Measurements from ENCODE around the gene UNC5C. TPM values are rescaled to one million over a fixed set of nuclear protein-coding genes. Genes with fewer than 3 reads are reported as not detected.
A peak's percentile ranks its signal among the peaks of the same experiment; 100 is the strongest.

Gene UNC5C
- total and polyA plus RNA-seq, 4 experiments from 2014 or later, result not detected

- intact Hi-C loops (cut with micrococcal nuclease), result no loop called here
- peaks cover 21 to 22% of the 10 kb centered on the region in 2 donors for H3K27me3 Mint-ChIP-seq
Observed at GRCh38 chr4:95551653-95552052, 2.9 kb upstream of the UNC5C start.

GRCh38 chr4:95550115-95550987 lies 1.6 kb upstream of the UNC5C start:
- H3K9me3 ChIP-seq (ENCODE audit: control insufficient read depth in 1 of 2, low read length in 2 of 2), result no peaks in the 10 kb centered on the region
- Mint-ChIP-seq H3K4me3 (peak overlapping the region; percentile 55 to 80 (median 70)), H3K27me3 (peaks cover 30 to 31% of the 10 kb centered on the region in 2 donors), H3K27ac (no peak overlapping the region), H3K36me3 (no peaks in the 10 kb centered on the region), H3K9me3 (no peaks in the 10 kb centered on the region), H3K4me1 (peaks cover 5 to 22% (median 7%) of the 10 kb centered on the region in 4 donors)
- H3K27me3 ChIP-seq (ENCODE audit: insufficient read depth, low read length), result no peaks in the 10 kb centered on the region
- intact Hi-C loops (cut with micrococcal nuclease), result no loop called here
- ChIA-PET POLR2A (ENCODE audit: partially characterized antibody) (no interaction called here), CTCF (ENCODE audit: partially characterized antibody) (no interaction called here)
- no peak overlapping the region for H3K27ac ChIP-seq (ENCODE audit: low read depth, low read length)
- H3K4me3 ChIP-seq (ENCODE audit: low read length in 2 of 2), result peak overlapping the region in 1 of 2 donors; percentile 7
- no peaks in the 10 kb centered on the region for H3K36me3 ChIP-seq (ENCODE audit: insufficient read depth, low read length)
- no peak for DNase-seq
- H3K4me1 ChIP-seq (ENCODE audit: insufficient read depth, low read length), result no peaks in the 10 kb centered on the region

More at GRCh38 chr4:95551653-95552052, 2.9 kb upstream of the UNC5C start:
- no peak overlapping the region for H3K27ac ChIP-seq (ENCODE audit: low read depth, low read length)
- no peak overlapping the region for H3K4me3 ChIP-seq (ENCODE audit: low read length in 2 of 2)
- H3K4me1 ChIP-seq (ENCODE audit: insufficient read depth, low read length), result no peaks in the 10 kb centered on the region
- Mint-ChIP-seq H3K4me1 (peaks cover 5 to 22% (median 7%) of the 10 kb centered on the region in 4 donors), H3K36me3 (no peaks in the 10 kb centered on the region), H3K4me3 (no peak overlapping the region), H3K9me3 (no peaks in the 10 kb centered on the region), H3K27ac (no peak overlapping the region)
- ChIA-PET CTCF (ENCODE audit: partially characterized antibody) (no interaction called here), POLR2A (ENCODE audit: partially characterized antibody) (no interaction called here)
- no peaks in the 10 kb centered on the region for H3K27me3 ChIP-seq (ENCODE audit: insufficient read depth, low read length)
- no peaks in the 10 kb centered on the region for H3K9me3 ChIP-seq (ENCODE audit: control insufficient read depth in 1 of 2, low read length in 2 of 2)
- H3K36me3 ChIP-seq (ENCODE audit: insufficient read depth, low read length), result no peaks in the 10 kb centered on the region
- DNase-seq, result no peak

GRCh38 chr4:95549246-95550114 lies 707 bp upstream of the UNC5C start:
- peak in 1 of 5 donors; percentile 24 for DNase-seq
- no peaks in the 10 kb centered on the region for H3K4me1 ChIP-seq (ENCODE audit: insufficient read depth, low read length)
- Mint-ChIP-seq H3K27ac (no peak overlapping the region), H3K4me3 (peak overlapping the region; percentile 59 to 85 (median 76)), H3K27me3 (peaks cover 30 to 31% of the 10 kb centered on the region in 2 donors), H3K36me3 (no peaks in the 10 kb centered on the region), H3K4me1 (peaks cover 5 to 22% (median 7%) of the 10 kb centered on the region in 4 donors), H3K9me3 (no peaks in the 10 kb centered on the region)
- ChIA-PET CTCF (ENCODE audit: partially characterized antibody) (no interaction called here), POLR2A (ENCODE audit: partially characterized antibody) (no interaction called here)
- intact Hi-C loops (cut with micrococcal nuclease), result no loop called here
- H3K36me3 ChIP-seq (ENCODE audit: insufficient read depth, low read length), result no peaks in the 10 kb centered on the region
- no peaks in the 10 kb centered on the region for H3K27me3 ChIP-seq (ENCODE audit: insufficient read depth, low read length)
- H3K27ac ChIP-seq (ENCODE audit: low read depth, low read length), result no peak overlapping the region
- peak overlapping the region in 1 of 2 donors; percentile 7 for H3K4me3 ChIP-seq (ENCODE audit: low read length in 2 of 2)
- no peaks in the 10 kb centered on the region for H3K9me3 ChIP-seq (ENCODE audit: control insufficient read depth in 1 of 2, low read length in 2 of 2)

GRCh38 chr4:95547715-95548471 lies 880 bp downstream of the UNC5C start:
- no peaks in the 10 kb centered on the region for H3K9me3 ChIP-seq (ENCODE audit: control insufficient read depth in 1 of 2, low read length in 2 of 2)
- no peaks in the 10 kb centered on the region for H3K36me3 Mint-ChIP-seq
- no peak overlapping the region for H3K27ac Mint-ChIP-seq
- H3K9me3 Mint-ChIP-seq, result peaks cover 0 to 3% (median 0%) of the 10 kb centered on the region in 8 donors
- H3K27ac ChIP-seq (ENCODE audit: low read depth, low read length), result no peak overlapping the region
- CTCF ChIA-PET (ENCODE audit: partially characterized antibody), result no interaction called here
- H3K27me3 ChIP-seq (ENCODE audit: insufficient read depth, low read length), result no peaks in the 10 kb centered on the region
- no peaks in the 10 kb centered on the region for H3K36me3 ChIP-seq (ENCODE audit: insufficient read depth, low read length)
- peak overlapping the region in 6 of 8 donors; percentile 9 to 85 (median 32) for H3K4me3 Mint-ChIP-seq
- no peak for DNase-seq
- H3K27me3 Mint-ChIP-seq, result peaks cover 30 to 31% of the 10 kb centered on the region in 2 donors
- no peaks in the 10 kb centered on the region for H3K4me1 ChIP-seq (ENCODE audit: insufficient read depth, low read length)
- intact Hi-C loops (cut with micrococcal nuclease), result no loop called here
- no peak overlapping the region for H3K4me3 ChIP-seq (ENCODE audit: low read length in 2 of 2)
- POLR2A ChIA-PET (ENCODE audit: partially characterized antibody), result no interaction called here
- H3K4me1 Mint-ChIP-seq, result peaks cover 5 to 22% (median 7%) of the 10 kb centered on the region in 4 donors

- H3K27me3 Mint-ChIP-seq, result peaks cover 30 to 31% of the 10 kb centered on the region in 2 donors
- intact Hi-C loops (cut with micrococcal nuclease), result no loop called here
Observed at GRCh38 chr4:95546866-95547714, 1.7 kb downstream of the UNC5C start.

GRCh38 chr4:95546221-95546620 lies 2.6 kb downstream of the UNC5C start:
- Mint-ChIP-seq H3K36me3 (no peaks in the 10 kb centered on the region), H3K4me3 (no peak overlapping the region), H3K27me3 (peaks cover 27 to 28% of the 10 kb centered on the region in 2 donors), H3K4me1 (peaks cover 5 to 22% (median 7%) of the 10 kb centered on the region in 4 donors), H3K27ac (no peak overlapping the region), H3K9me3 (peaks cover 0 to 3% (median 0%) of the 10 kb centered on the region in 8 donors)
- H3K27ac ChIP-seq (ENCODE audit: low read depth, low read length), result no peak overlapping the region
- no peaks in the 10 kb centered on the region for H3K36me3 ChIP-seq (ENCODE audit: insufficient read depth, low read length)
- POLR2A ChIA-PET (ENCODE audit: partially characterized antibody), result no interaction called here
- H3K4me1 ChIP-seq (ENCODE audit: insufficient read depth, low read length), result no peaks in the 10 kb centered on the region
- no peaks in the 10 kb centered on the region for H3K9me3 ChIP-seq (ENCODE audit: control insufficient read depth in 1 of 2, low read length in 2 of 2)
- intact Hi-C loops (cut with micrococcal nuclease), result no loop called here
- H3K27me3 ChIP-seq (ENCODE audit: insufficient read depth, low read length), result no peaks in the 10 kb centered on the region
- CTCF ChIA-PET (ENCODE audit: partially characterized antibody), result no interaction called here
- no peak overlapping the region for H3K4me3 ChIP-seq (ENCODE audit: low read length in 2 of 2)
- DNase-seq, result no peak

More at GRCh38 chr4:95546866-95547714, 1.7 kb downstream of the UNC5C start:
- Histone ChIP-seq H3K36me3 (ENCODE audit: insufficient read depth, low read length) (no peaks in the 10 kb centered on the region), H3K4me1 (ENCODE audit: insufficient read depth, low read length) (no peaks in the 10 kb centered on the region), H3K9me3 (ENCODE audit: control insufficient read depth in 1 of 2, low read length in 2 of 2) (no peaks in the 10 kb centered on the region), H3K27me3 (ENCODE audit: insufficient read depth, low read length) (no peaks in the 10 kb centered on the region), H3K27ac (ENCODE audit: low read depth, low read length) (no peak overlapping the region), H3K4me3 (ENCODE audit: low read length in 2 of 2) (no peak overlapping the region)
- no peaks in the 10 kb centered on the region for H3K36me3 Mint-ChIP-seq
- CTCF ChIA-PET (ENCODE audit: partially characterized antibody), result no interaction called here
- H3K4me3 Mint-ChIP-seq, result peak overlapping the region in 1 of 8 donors; percentile 29
- DNase-seq, result no peak
- peaks cover 0 to 3% (median 0%) of the 10 kb centered on the region in 8 donors for H3K9me3 Mint-ChIP-seq
- POLR2A ChIA-PET (ENCODE audit: partially characterized antibody), result no interaction called here
- H3K27ac Mint-ChIP-seq, result no peak overlapping the region
- peaks cover 5 to 22% (median 7%) of the 10 kb centered on the region in 4 donors for H3K4me1 Mint-ChIP-seq

Measured in CD4-positive, alpha-beta memory T cell (primary cell).